Natural killer cell (primary cell): ENCODE measurements around the gene ZNF281. TPM values are rescaled to one million over a fixed set of nuclear protein-coding genes. Genes with fewer than 3 reads are reported as not detected.

Experiments used
- ATAC-seq, 3 donors: fragments of 150-1000 bp in 2 of 3; fragments of 200-7000 bp in 1 of 3; cut with Tn5 transposase; 1 replicate in 1 of 3; 2 replicates in 2 of 3; pipeline ENCODE4 v1.10.0; 2021; ENCODE audit warnings: mild to moderate bottlenecking in 2 of 3, moderate library complexity in 2 of 3
- DNase-seq, 2 donors: peaks; one replicate each; pipeline versions ENCODE4 v3.0.0 to v3.0.0-alpha.2; 2013 to 2021; ENCODE audit warnings: mixed read lengths in 1 of 2
- H3K27ac ChIP-seq: one replicate; pipeline ENCODE4 v1.5.1; 2013; ENCODE audit warnings: mild to moderate bottlenecking, low read length
- H3K27me3 ChIP-seq: one replicate; pipeline ENCODE4 v1.6.1; 2013; ENCODE audit warnings: low read length; ENCODE audit not compliant: control insufficient read depth, insufficient read depth
- H3K36me3 ChIP-seq: one replicate; pipeline ENCODE4 v1.6.1; 2013; ENCODE audit warnings: low read length; ENCODE audit not compliant: control insufficient read depth, insufficient read depth
- H3K4me1 ChIP-seq: one replicate; pipeline ENCODE4 v1.6.1; 2013; ENCODE audit warnings: low read length; ENCODE audit not compliant: control insufficient read depth, insufficient read depth
- H3K4me3 ChIP-seq: one replicate; pipeline ENCODE4 v1.5.1; 2013; ENCODE audit warnings: low read length
- H3K9me3 ChIP-seq: one replicate; pipeline ENCODE4 v1.6.1; 2013; ENCODE audit warnings: low read length; ENCODE audit not compliant: control insufficient read depth, insufficient read depth
- H3K27ac Mint-ChIP-seq, 2 donors: one replicate each; pipeline ENCODE4 v1.8.0; 2022; ENCODE audit warnings: mild to moderate bottlenecking in 2 of 2, mixed read lengths in 2 of 2, moderate library complexity in 1 of 2
- H3K27me3 Mint-ChIP-seq, 2 donors: one replicate each; pipeline ENCODE4 v1.8.0; 2022; ENCODE audit warnings: low read depth in 2 of 2, mixed read lengths in 2 of 2
- H3K36me3 Mint-ChIP-seq: one replicate; pipeline ENCODE4 v1.8.0; 2022; ENCODE audit warnings: mixed read lengths
- H3K4me1 Mint-ChIP-seq, 2 donors: one replicate each; pipeline ENCODE4 v1.8.0; 2022; ENCODE audit warnings: mixed read lengths in 2 of 2
- H3K4me3 Mint-ChIP-seq: one replicate; pipeline ENCODE4 v1.8.0; 2022; ENCODE audit warnings: mild to moderate bottlenecking, moderate library complexity, mixed read lengths
- H3K9me3 Mint-ChIP-seq, 2 donors: one replicate each; pipeline ENCODE4 v1.8.0; 2022; ENCODE audit warnings: mixed read lengths in 2 of 2
- WGBS: methylation state at CpG from one replicate; pipeline ENCODE4 v1.1.7; 2013; ENCODE audit warnings: missing lambda C conversion rate; ENCODE audit not compliant: insufficient coverage; 5-methylcytosine and 5-hydroxymethylcytosine counted together
- intact Hi-C: fragments of 100-400 bp; cut with micrococcal nuclease; formaldehyde crosslinking; loops from one replicate; pipeline ENCODE4 v1.14.2; 2022
- total RNA-seq, 4 donors: library from RNA; stranded (reverse); fragments of 120-200 nt in 1 of 4; gene quantifications; one replicate each; pipeline versions ENCODE4 v1.2.3 to v1.2.4, GENCODE V29; 2013 to 2022
- TF ChIP-seq, protein P1 (sequence below): fragments of 200-600 bp; IDR thresholded peaks from one replicate; pipeline ENCODE4 v1.8.0; 2022; ENCODE audit warnings: antibody characterized with exemption

Gene ZNF281
- total RNA-seq, 3 donors from 2014 or later (not counting 1 experiment from before 2014, with no cell fraction given): 25.6 to 35.4 (median 33.8) TPM

DNA sequence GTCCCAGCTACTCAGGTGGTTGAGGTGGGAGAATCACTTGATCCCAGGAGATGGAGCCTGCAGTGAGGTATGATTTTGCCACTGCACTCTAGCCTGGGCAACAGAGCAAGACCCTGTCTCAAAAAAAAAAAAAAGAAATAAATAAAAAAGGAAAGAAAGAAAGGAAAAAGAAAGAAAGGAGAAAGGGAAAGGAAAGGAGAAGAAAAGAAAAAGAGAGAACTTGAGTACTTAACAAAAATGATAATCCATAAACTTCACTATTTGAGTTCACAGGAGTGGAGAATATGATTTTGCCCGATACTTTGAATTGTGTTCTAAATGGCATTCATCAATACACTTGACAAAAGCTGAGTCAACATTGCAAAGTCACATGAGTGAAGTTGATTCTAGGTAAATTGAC lies 23.8 kb upstream of the ZNF281 start:
- H3K27me3 Mint-ChIP-seq: no peaks in the 10 kb centered on the region

DNA sequence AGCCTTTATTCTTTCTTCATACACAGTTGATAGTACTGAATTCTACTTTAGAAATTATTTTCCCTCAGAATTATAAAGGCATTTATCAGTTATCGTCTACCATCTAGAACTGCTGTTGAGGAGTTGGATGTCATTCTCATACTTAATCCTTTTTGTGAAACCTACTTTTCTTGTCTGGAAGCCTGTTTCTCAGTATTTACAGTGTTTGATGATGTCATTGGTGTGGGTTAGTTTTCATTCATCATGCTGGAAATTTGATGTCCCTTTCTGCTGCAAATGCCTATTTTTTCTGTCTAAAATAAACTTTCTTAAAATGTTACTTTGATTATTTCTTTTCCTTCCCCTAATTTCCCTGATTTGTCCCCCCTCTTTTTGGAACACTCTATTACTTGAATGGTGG lies 22.8 kb upstream of the ZNF281 start:
- H3K36me3 Mint-ChIP-seq: no peaks in the 10 kb centered on the region

More for the DNA sequence above, 23.8 kb upstream of the ZNF281 start:
- DNase-seq (no peak), ATAC-seq (no peak)
- no peaks in the 10 kb centered on the region for H3K36me3 Mint-ChIP-seq
- Histone ChIP-seq H3K4me3 (no peak overlapping the region), H3K4me1 (no peaks in the 10 kb centered on the region), H3K36me3 (no peaks in the 10 kb centered on the region), H3K27ac (no peak overlapping the region), H3K9me3 (no peaks in the 10 kb centered on the region), H3K27me3 (no peaks in the 10 kb centered on the region)
- peaks cover 5 to 6% of the 10 kb centered on the region in 2 donors for H3K4me1 Mint-ChIP-seq
- intact Hi-C loops: no loop called here
- no peak overlapping the region for H3K4me3 Mint-ChIP-seq
- H3K9me3 Mint-ChIP-seq: no peaks in the 10 kb centered on the region
- H3K27ac Mint-ChIP-seq: no peak overlapping the region
- TF ChIP-seq, protein P1, sequence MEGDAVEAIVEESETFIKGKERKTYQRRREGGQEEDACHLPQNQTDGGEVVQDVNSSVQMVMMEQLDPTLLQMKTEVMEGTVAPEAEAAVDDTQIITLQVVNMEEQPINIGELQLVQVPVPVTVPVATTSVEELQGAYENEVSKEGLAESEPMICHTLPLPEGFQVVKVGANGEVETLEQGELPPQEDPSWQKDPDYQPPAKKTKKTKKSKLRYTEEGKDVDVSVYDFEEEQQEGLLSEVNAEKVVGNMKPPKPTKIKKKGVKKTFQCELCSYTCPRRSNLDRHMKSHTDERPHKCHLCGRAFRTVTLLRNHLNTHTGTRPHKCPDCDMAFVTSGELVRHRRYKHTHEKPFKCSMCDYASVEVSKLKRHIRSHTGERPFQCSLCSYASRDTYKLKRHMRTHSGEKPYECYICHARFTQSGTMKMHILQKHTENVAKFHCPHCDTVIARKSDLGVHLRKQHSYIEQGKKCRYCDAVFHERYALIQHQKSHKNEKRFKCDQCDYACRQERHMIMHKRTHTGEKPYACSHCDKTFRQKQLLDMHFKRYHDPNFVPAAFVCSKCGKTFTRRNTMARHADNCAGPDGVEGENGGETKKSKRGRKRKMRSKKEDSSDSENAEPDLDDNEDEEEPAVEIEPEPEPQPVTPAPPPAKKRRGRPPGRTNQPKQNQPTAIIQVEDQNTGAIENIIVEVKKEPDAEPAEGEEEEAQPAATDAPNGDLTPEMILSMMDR: no peak
- no CpG with 5 or more reads among the region's 1 CpG for WGBS

GRCh38 chr1:200429221-200429751 lies 19.4 kb upstream of the ZNF281 start:
- DNase-seq (no peak), ATAC-seq (no peak)
- WGBS: no CpG with 5 or more reads among the region's 2 CpGs
- Mint-ChIP-seq H3K4me3 (no peak overlapping the region), H3K4me1 (no peaks in the 10 kb centered on the region), H3K9me3 (no peaks in the 10 kb centered on the region), H3K27me3 (peaks cover 0 to 2% of the 10 kb centered on the region in 2 donors), H3K27ac (no peak overlapping the region), H3K36me3 (no peaks in the 10 kb centered on the region)
- H3K4me3 ChIP-seq: no peak overlapping the region
- H3K36me3 ChIP-seq: no peaks in the 10 kb centered on the region
- no peak overlapping the region for H3K27ac ChIP-seq
- TF ChIP-seq, protein P1: no peak
- no peaks in the 10 kb centered on the region for H3K27me3 ChIP-seq
- no peaks in the 10 kb centered on the region for H3K4me1 ChIP-seq
- H3K9me3 ChIP-seq: no peaks in the 10 kb centered on the region
- intact Hi-C loops: no loop called here

More for the DNA sequence above, 22.8 kb upstream of the ZNF281 start:
- Mint-ChIP-seq H3K4me1 (peaks cover 1% of the 10 kb centered on the region in 2 donors), H3K4me3 (no peak overlapping the region), H3K27ac (no peak overlapping the region), H3K9me3 (no peaks in the 10 kb centered on the region), H3K27me3 (no peaks in the 10 kb centered on the region)
- ATAC-seq (no peak), DNase-seq (no peak)
- no peak overlapping the region for H3K4me3 ChIP-seq
- no peaks in the 10 kb centered on the region for H3K36me3 ChIP-seq
- H3K27me3 ChIP-seq: no peaks in the 10 kb centered on the region
- no peaks in the 10 kb centered on the region for H3K9me3 ChIP-seq
- no peak overlapping the region for H3K27ac ChIP-seq
- TF ChIP-seq, protein P1: no peak
- intact Hi-C loops: no loop called here
- no CpG with 5 or more reads among the region's 1 CpG for WGBS
- H3K4me1 ChIP-seq: no peaks in the 10 kb centered on the region
